Keratinocyte (primary cell): ENCODE data around the gene TXLNB. TPM values are rescaled to one million over a fixed set of nuclear protein-coding genes. Genes with fewer than 3 reads are reported as not detected.

ENCODE experiments used
- DNase-seq: peaks from one replicate; pipeline ENCODE4 v3.0.0-alpha.2; 2011; ENCODE audit warnings: low read depth, missing footprints, low spot score
- FAIRE-seq: peaks from 2 replicates; lab custom pipeline; 2011; peaks lifted over from hg19 to GRCh38; lab: Jason Lieb, UNC
- H2AFZ ChIP-seq: 2 replicates; pipeline ENCODE4 v1.6.0; 2012; ENCODE audit warnings: low read length, control low read depth, inconsistent platforms; ENCODE audit not compliant: control insufficient read depth
- H3K27ac ChIP-seq: 2 replicates; pipeline ENCODE4 v1.5.1; 2011; ENCODE audit warnings: low read length; ENCODE audit not compliant: control insufficient read depth, insufficient read depth
- H3K27me3 ChIP-seq: 3 replicates; pipeline ENCODE4 v1.6.0; 2011; ENCODE audit warnings: low read length; ENCODE audit not compliant: control insufficient read depth, insufficient read depth; ENCODE audit errors: extremely low read depth
- H3K36me3 ChIP-seq, 2 experiments: 2 replicates in 1 of 2; 3 replicates in 1 of 2; pipeline ENCODE4 v1.5.1; 2011; ENCODE audit warnings: low read length in 2 of 2, mild to moderate bottlenecking in 1 of 2; ENCODE audit not compliant: control insufficient read depth in 2 of 2, insufficient read depth in 2 of 2; ENCODE audit errors: extremely low read depth in 1 of 2
- H3K4me1 ChIP-seq: 3 replicates; pipeline ENCODE4 v1.5.1; 2011; ENCODE audit warnings: low read length; ENCODE audit not compliant: control insufficient read depth, insufficient read depth; ENCODE audit errors: extremely low read depth
- H3K4me2 ChIP-seq: 3 replicates; pipeline ENCODE4 v1.6.0; 2011; ENCODE audit warnings: low read depth, low read length; ENCODE audit not compliant: control insufficient read depth, insufficient read depth; ENCODE audit errors: extremely low read depth
- H3K4me3 ChIP-seq, 3 experiments: fragments of 200-600 bp in 1 of 3; sonication (generic) in 1 of 3; 2 replicates in 2 of 3; 3 replicates in 1 of 3; pipeline ENCODE4 v1.5.1; 2011 to 2016; ENCODE audit warnings: low read length in 3 of 3, mild to moderate bottlenecking in 3 of 3, control low read depth in 2 of 3, inconsistent platforms in 1 of 3, low read depth in 1 of 3, mixed read lengths in 1 of 3, mixed run types in 1 of 3, moderate library complexity in 1 of 3; ENCODE audit not compliant: control insufficient read depth in 2 of 3, insufficient read depth in 2 of 3; ENCODE audit errors: extremely low read depth in 1 of 3
- H3K79me2 ChIP-seq: 2 replicates; pipeline ENCODE4 v1.6.0; 2012; ENCODE audit warnings: low read length; ENCODE audit not compliant: control insufficient read depth, insufficient read depth
- H3K9ac ChIP-seq: 3 replicates; pipeline ENCODE4 v1.6.0; 2011; ENCODE audit warnings: low read length; ENCODE audit not compliant: control insufficient read depth, insufficient read depth; ENCODE audit errors: extremely low read depth
- H3K9me1 ChIP-seq: 3 replicates; pipeline ENCODE4 v1.6.0; 2011; ENCODE audit warnings: low read length; ENCODE audit not compliant: control insufficient read depth, insufficient read depth; ENCODE audit errors: extremely low read depth
- H3K9me3 ChIP-seq: 2 replicates; pipeline ENCODE4 v1.5.1; 2012; ENCODE audit warnings: low read depth, low read length; ENCODE audit not compliant: control insufficient read depth
- H4K20me1 ChIP-seq: 3 replicates; pipeline ENCODE4 v1.6.0; 2011; ENCODE audit warnings: low read length; ENCODE audit not compliant: control insufficient read depth, insufficient read depth; ENCODE audit errors: extremely low read depth
- CTCF ChIP-seq, 3 experiments: IDR thresholded peaks in 1 of 3; conservative IDR thresholded peaks in 1 of 3; optimal IDR thresholded peaks in 1 of 3; 2 replicates in 2 of 3; 3 replicates in 1 of 3; pipeline versions ENCODE3 to v1.5.1; 2011; ENCODE audit warnings: low read length in 3 of 3, mild to moderate bottlenecking in 3 of 3, moderate library complexity in 2 of 3, control low read depth in 1 of 3, inconsistent platforms in 1 of 3; ENCODE audit not compliant: insufficient read depth in 2 of 3; ENCODE audit errors: extremely low read depth in 1 of 3
- EZH2 ChIP-seq: IDR thresholded peaks from one replicate; pipeline ENCODE4 v1.6.1; 2012; ENCODE audit warnings: inconsistent platforms, mild to moderate bottlenecking, low read length, moderate library complexity
- dilution Hi-C: fragments of 300-500 bp; cut with MboI; formaldehyde crosslinking; loops from one replicate; pipeline ENCODE4 v1.7.0; 2020; ENCODE audit warnings: low sequenced_read_pairs; ENCODE audit not compliant: extremely low pct_ligation_motif_present
- polyA plus RNA-seq, 5 experiments: library from polyadenylated mRNA; depleted of rRNA in 3 of 5; stranded (reverse) in 3 of 5; stranded (forward) in 1 of 5; unstranded in 1 of 5; fragments of >200 nt; gene quantifications; 1 replicate in 1 of 5; 2 replicates in 3 of 5; 3 replicates in 1 of 5; pipeline versions ENCODE4 v1.2.1 to v1.2.3, GENCODE V29; 2011 to 2012; ENCODE audit warnings: missing spikeins in 2 of 5, low read depth in 1 of 5, low replicate concordance in 1 of 5

TXLNB gene
- polyA plus RNA-seq, 1 donor (not counting 4 experiments of a cell fraction or from before 2014, with no cell fraction given), result 0.03 TPM

- no peak for TF ChIP-seq CTCF (optimal IDR thresholded peaks at IDR 0.05 in 1 of 3, IDR thresholded peaks at IDR 0.05 in 1 of 3, conservative IDR thresholded peaks at IDR 0.05 in 1 of 3; ENCODE audit: extremely low read depth in 1 of 3, insufficient read depth in 2 of 3, low read length in 3 of 3)
- no peak for TF ChIP-seq EZH2
- DNase-seq, result no peak
- H3K9me3 ChIP-seq, result no peaks in the 10 kb centered on the region
- H2AFZ ChIP-seq, result no peak overlapping the region
- dilution Hi-C loops, result no loop called here
- H3K9ac ChIP-seq, result no peak overlapping the region
- H3K79me2 ChIP-seq, result no peaks in the 10 kb centered on the region
- H3K4me2 ChIP-seq, result no peak overlapping the region
- H3K4me3 ChIP-seq, result no peak overlapping the region
- H3K4me1 ChIP-seq, result peaks cover 12% of the 10 kb centered on the region
- H3K36me3 ChIP-seq, result no peaks in the 10 kb centered on the region
- FAIRE-seq, result no peak
- no peak overlapping the region for H3K27ac ChIP-seq
- no peaks in the 10 kb centered on the region for H4K20me1 ChIP-seq
- H3K9me1 ChIP-seq, result no peaks in the 10 kb centered on the region
- no peaks in the 10 kb centered on the region for H3K27me3 ChIP-seq
Measured at GRCh38 chr6:139330826-139331500, 39.2 kb upstream of the TXLNB start.

GRCh38 chr6:139330306-139330705, 38.5 kb upstream of the TXLNB start:
- no peak for DNase-seq
- no peak overlapping the region for H3K4me3 ChIP-seq
- no peaks in the 10 kb centered on the region for H3K9me1 ChIP-seq
- H3K4me1 ChIP-seq, result peaks cover 5% of the 10 kb centered on the region
- no peaks in the 10 kb centered on the region for H3K79me2 ChIP-seq
- no peak for TF ChIP-seq CTCF (optimal IDR thresholded peaks at IDR 0.05 in 1 of 3, IDR thresholded peaks at IDR 0.05 in 1 of 3, conservative IDR thresholded peaks at IDR 0.05 in 1 of 3; ENCODE audit: extremely low read depth in 1 of 3, insufficient read depth in 2 of 3, low read length in 3 of 3)
- H3K36me3 ChIP-seq, result no peaks in the 10 kb centered on the region
- no peak overlapping the region for H2AFZ ChIP-seq
- no peak for FAIRE-seq
- no peaks in the 10 kb centered on the region for H4K20me1 ChIP-seq
- dilution Hi-C loops, result no loop called here
- H3K9me3 ChIP-seq, result no peaks in the 10 kb centered on the region
- H3K9ac ChIP-seq, result no peak overlapping the region
- H3K27ac ChIP-seq, result no peak overlapping the region
- H3K4me2 ChIP-seq, result no peak overlapping the region
- H3K27me3 ChIP-seq, result no peaks in the 10 kb centered on the region
